Stimulated activated CD8-positive, alpha-beta memory T cell treated with anti-CD3 and anti-CD28 coated beads, Interleukin-12 subunit alpha, Interleukin-12 subunit beta, amount 100 ng/mL, for 4 hours (primary cell): Measurements from ENCODE around the gene IKZF1.

Source experiments
- DNase-seq: peaks from one replicate; pipeline ENCODE4 v3.0.0-alpha.2; 2020; ENCODE audit warnings: low read depth

IKZF1 gene

GRCh38 chr7:50304129-50304910 is at the start of gene IKZF1:
IKZF1 (plus strand) TSS chr7:50304716; CDS start chr7:50319062, 14,346 bp downstream.
- DNase-seq, result peak; percentile 58

- DNase-seq, result no peak
Observed at GRCh38 chr7:50261593-50261992, 42.9 kb upstream of the IKZF1 start.

DNA sequence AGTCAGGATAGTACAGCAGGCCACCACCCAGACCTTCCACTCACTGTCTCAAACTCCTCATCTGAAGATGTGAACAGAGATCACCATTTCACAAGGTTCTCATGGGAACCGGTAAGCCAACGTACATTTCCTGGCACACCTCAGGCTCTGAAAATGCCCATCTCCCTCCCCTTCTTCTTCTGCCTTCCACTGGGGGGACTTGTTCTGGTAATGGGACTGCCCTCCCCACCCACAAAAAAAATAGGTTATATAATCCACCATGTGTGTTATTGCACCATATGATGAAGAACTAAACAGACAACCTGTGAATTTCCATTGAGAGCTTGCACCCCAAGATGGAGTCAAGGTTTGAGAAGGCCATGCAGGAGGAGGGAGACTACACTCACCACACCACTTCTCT is 42.1 kb upstream of the IKZF1 start:
- no peak for DNase-seq

- DNase-seq, result no peak
Observed at GRCh38 chr7:50262916-50263690, 41.4 kb upstream of the IKZF1 start.

- no peak for DNase-seq
Observed at GRCh38 chr7:50264908-50265307, 39.6 kb upstream of the IKZF1 start.

- DNase-seq, result no peak
Observed at GRCh38 chr7:50265968-50266634, 38.4 kb upstream of the IKZF1 start.

DNA sequence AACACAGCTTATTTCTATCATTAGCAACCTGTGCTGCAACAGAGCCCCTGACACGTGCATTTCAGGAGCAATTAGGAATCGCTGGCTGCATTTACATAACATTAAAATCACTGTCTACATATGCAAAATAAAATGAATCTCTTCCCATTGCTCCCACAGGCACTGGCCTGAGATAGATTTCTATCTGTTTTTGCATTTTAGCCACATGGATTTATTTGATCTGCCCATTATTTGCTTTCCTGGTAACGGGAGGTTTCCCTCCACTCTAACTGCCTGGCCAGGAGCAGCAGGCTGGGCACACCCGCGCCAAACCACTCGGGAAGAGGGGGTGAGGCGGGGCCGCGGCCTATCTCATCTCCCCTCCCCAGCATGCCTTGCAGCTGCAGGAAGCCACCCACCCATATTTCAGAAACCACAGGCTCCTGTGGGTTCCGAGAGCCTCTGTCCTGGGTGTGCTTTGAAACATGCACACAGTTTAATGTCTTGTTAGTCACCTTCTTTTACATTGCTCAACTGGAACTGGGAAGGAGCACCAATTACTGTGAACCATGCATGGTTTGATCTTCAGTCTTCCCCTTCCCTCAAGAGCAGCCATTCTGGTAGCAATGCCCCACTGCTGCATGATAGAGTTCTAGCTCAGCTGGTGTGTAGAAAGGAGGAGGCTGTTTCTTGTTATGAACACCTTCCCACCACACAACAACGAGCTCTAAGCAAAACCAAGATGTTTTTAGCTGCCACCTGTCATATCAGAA is 37.7 kb upstream of the IKZF1 start:
- DNase-seq, result peak; percentile 60

GRCh38 chr7:50267525-50268041 is 36.9 kb upstream of the IKZF1 start:
- DNase-seq, result no peak

- DNase-seq, result no peak
Observed at GRCh38 chr7:50268223-50268622, 36.3 kb upstream of the IKZF1 start.

- DNase-seq, result no peak
Observed at GRCh38 chr7:50268990-50269389, 35.5 kb upstream of the IKZF1 start.

GRCh38 chr7:50270531-50271018 is 33.9 kb upstream of the IKZF1 start:
- DNase-seq, result no peak

DNA sequence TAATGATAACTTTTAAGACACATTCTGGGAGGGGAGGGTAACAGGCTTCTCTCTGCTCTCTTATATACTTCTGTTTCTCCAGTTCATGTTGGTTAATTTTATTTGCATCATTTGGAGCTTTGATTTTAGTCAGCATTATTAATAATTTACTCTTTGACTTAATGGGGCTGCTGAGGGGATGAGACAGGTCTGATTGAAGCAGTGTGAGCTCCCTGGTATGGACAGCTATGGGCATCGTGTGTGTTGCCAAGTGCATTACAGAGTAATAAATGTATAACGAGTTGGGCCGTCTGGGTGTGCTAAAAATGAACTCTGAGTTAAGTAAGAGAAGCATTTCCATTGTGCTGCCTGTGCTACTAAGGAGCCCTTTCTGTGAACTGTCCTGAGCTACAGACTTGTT is 31.7 kb upstream of the IKZF1 start:
- no peak for DNase-seq

GRCh38 chr7:50273301-50273700 is 31.2 kb upstream of the IKZF1 start:
- DNase-seq, result no peak

GRCh38 chr7:50273870-50274269 is 30.6 kb upstream of the IKZF1 start:
- DNase-seq, result no peak

GRCh38 chr7:50274361-50274760 is 30.2 kb upstream of the IKZF1 start:
- DNase-seq, result no peak

GRCh38 chr7:50275430-50275829 is 29.1 kb upstream of the IKZF1 start:
- DNase-seq, result no peak

GRCh38 chr7:50276483-50276882 is 28.0 kb upstream of the IKZF1 start:
- no peak for DNase-seq

GRCh38 chr7:50278120-50278519 is 26.4 kb upstream of the IKZF1 start:
- DNase-seq, result no peak

- DNase-seq, result no peak
Observed at GRCh38 chr7:50281680-50282445, 22.7 kb upstream of the IKZF1 start.

- no peak for DNase-seq
Observed at GRCh38 chr7:50282813-50283605, 21.5 kb upstream of the IKZF1 start.
